Right atrium auricular region (tissue), 2 donors: ENCODE data around the gene CC2D1A. TPM values are rescaled to one million over a fixed set of nuclear protein-coding genes. Genes with fewer than 3 reads are reported as not detected.

Experiments
- DNase-seq: peaks from one replicate; pipeline ENCODE4 v3.0.0-alpha.2; 2019; ENCODE audit warnings: low spot score
- H3K27ac ChIP-seq, 2 donors: fragments of 200-600 bp; sonication (generic); 1 replicate in 1 of 2; 2 replicates in 1 of 2; pipeline ENCODE4 v1.5.1; 2016 to 2019
- H3K27me3 ChIP-seq, 2 donors: fragments of 200-600 bp; sonication (generic); one replicate each; pipeline versions ENCODE4 v1.5.1 to v1.6.0; 2017 to 2019
- H3K36me3 ChIP-seq: fragments of 200-600 bp; sonication (generic); one replicate; pipeline ENCODE4 v1.5.1; 2016
- H3K4me1 ChIP-seq, 2 donors: fragments of 200-600 bp; sonication (generic); one replicate each; pipeline versions ENCODE4 v1.5.1 to v1.6.0; 2017 to 2019
- H3K4me3 ChIP-seq, 2 donors: fragments of 200-600 bp; sonication (generic); 1 replicate in 1 of 2; 2 replicates in 1 of 2; pipeline ENCODE4 v1.5.1; 2017 to 2019; ENCODE audit warnings: mild to moderate bottlenecking in 1 of 2, moderate library complexity in 1 of 2
- H3K9me3 ChIP-seq, 2 donors: fragments of 200-600 bp; sonication (generic); one replicate each; pipeline ENCODE4 v1.5.1; 2019
- total RNA-seq, 2 donors: library from RNA; depleted of rRNA; stranded (reverse); fragments of >200 nt; gene quantifications; one replicate each; pipeline ENCODE4 v1.1.0, GENCODE V29; 2016
- TF ChIP-seq, protein P1 (sequence below), 2 donors: fragments of 200-600 bp; sonication (generic); IDR thresholded peaks; one replicate each; pipeline ENCODE4 v1.5.1; 2019; ENCODE audit warnings: antibody characterized with exemption in 2 of 2

Gene CC2D1A
- total RNA-seq, 2 donors from 2014 or later = 16.1 to 22.6 TPM

DNA sequence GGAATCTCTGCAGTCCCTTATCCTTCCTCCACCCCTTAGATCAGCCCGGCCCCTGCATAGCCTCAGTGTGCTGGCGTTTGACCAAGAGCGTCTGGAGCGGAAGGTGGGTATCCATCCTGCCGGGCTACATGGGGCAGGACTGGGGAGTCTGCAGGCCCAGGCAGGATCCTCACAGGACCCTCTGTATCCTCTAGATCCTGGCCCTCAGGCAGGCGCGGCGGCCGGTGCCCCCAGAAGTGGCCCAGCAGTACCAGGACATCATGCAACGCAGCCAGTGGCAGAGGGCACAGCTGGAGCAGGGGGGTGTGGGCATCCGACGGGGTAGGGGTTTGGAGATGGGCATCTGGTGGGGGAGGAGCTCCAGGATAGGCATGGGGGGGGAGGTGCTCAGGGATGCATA, 23.3 kb downstream of the CC2D1A start:
- Histone ChIP-seq H3K27ac (no peak overlapping the region), H3K4me3 (no peak overlapping the region), H3K27me3 (no peaks in the 10 kb centered on the region), H3K36me3 (peaks cover 19% of the 10 kb centered on the region), H3K9me3 (no peaks in the 10 kb centered on the region), H3K4me1 (no peaks in the 10 kb centered on the region)
- TF ChIP-seq, protein P1, sequence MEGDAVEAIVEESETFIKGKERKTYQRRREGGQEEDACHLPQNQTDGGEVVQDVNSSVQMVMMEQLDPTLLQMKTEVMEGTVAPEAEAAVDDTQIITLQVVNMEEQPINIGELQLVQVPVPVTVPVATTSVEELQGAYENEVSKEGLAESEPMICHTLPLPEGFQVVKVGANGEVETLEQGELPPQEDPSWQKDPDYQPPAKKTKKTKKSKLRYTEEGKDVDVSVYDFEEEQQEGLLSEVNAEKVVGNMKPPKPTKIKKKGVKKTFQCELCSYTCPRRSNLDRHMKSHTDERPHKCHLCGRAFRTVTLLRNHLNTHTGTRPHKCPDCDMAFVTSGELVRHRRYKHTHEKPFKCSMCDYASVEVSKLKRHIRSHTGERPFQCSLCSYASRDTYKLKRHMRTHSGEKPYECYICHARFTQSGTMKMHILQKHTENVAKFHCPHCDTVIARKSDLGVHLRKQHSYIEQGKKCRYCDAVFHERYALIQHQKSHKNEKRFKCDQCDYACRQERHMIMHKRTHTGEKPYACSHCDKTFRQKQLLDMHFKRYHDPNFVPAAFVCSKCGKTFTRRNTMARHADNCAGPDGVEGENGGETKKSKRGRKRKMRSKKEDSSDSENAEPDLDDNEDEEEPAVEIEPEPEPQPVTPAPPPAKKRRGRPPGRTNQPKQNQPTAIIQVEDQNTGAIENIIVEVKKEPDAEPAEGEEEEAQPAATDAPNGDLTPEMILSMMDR (IDR thresholded peaks at IDR 0.05) = no peak
- DNase-seq = no peak

DNA sequence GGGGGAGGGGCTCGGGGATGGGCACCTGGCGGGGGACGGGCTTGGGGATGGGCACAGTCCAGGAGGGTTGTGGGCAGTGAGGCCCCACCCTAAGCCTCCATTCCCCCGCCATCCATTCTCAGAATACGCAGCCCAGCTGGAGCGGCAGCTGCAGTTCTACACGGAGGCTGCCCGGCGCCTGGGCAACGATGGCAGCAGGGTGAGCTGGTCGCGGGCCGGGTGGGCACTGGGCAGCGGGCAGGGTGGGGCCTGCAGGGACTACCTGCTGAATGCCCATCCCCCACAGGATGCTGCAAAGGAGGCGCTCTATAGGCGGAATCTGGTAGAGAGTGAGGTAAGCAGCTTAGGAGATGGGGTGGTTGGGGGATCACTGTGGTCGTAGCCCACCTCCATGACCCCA, 24.0 kb downstream of the CC2D1A start:
- TF ChIP-seq, protein P1 (IDR thresholded peaks at IDR 0.05) = no peak
- DNase-seq = no peak
- H3K36me3 ChIP-seq = peaks cover 13% of the 10 kb centered on the region

DNA sequence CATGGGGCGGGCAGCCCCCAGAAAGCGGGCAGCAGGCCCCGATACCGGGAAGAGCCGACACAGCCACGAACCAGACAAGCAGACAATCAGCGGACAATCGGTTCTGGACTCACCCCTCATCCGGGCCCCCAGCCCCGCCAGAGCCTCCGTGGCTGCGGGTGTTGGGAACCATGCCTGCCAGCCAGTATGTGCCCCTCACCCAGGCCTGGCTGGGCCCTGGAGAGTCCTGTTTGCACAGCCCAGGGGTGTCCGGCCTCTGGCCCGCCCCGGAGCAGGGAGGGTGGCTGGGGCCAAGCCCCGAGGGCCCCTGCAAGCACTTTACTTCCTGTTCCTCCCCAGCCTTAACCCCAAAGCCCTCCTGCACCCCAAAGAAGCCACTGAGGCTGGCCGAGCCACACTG, 24.4 kb downstream of the CC2D1A start:
- DNase-seq = no peak
- H3K27ac ChIP-seq = no peak overlapping the region
- TF ChIP-seq, protein P1 (IDR thresholded peaks at IDR 0.05) = no peak
- H3K9me3 ChIP-seq = no peaks in the 10 kb centered on the region
- H3K4me1 ChIP-seq = no peaks in the 10 kb centered on the region
- H3K36me3 ChIP-seq = peaks cover 10% of the 10 kb centered on the region
- H3K4me3 ChIP-seq = no peak overlapping the region
- no peaks in the 10 kb centered on the region for H3K27me3 ChIP-seq

More for the DNA sequence above, 24.0 kb downstream of the CC2D1A start:
- Histone ChIP-seq H3K9me3 (no peaks in the 10 kb centered on the region), H3K4me1 (no peaks in the 10 kb centered on the region), H3K27me3 (no peaks in the 10 kb centered on the region), H3K27ac (no peak overlapping the region), H3K4me3 (no peak overlapping the region)

DNA sequence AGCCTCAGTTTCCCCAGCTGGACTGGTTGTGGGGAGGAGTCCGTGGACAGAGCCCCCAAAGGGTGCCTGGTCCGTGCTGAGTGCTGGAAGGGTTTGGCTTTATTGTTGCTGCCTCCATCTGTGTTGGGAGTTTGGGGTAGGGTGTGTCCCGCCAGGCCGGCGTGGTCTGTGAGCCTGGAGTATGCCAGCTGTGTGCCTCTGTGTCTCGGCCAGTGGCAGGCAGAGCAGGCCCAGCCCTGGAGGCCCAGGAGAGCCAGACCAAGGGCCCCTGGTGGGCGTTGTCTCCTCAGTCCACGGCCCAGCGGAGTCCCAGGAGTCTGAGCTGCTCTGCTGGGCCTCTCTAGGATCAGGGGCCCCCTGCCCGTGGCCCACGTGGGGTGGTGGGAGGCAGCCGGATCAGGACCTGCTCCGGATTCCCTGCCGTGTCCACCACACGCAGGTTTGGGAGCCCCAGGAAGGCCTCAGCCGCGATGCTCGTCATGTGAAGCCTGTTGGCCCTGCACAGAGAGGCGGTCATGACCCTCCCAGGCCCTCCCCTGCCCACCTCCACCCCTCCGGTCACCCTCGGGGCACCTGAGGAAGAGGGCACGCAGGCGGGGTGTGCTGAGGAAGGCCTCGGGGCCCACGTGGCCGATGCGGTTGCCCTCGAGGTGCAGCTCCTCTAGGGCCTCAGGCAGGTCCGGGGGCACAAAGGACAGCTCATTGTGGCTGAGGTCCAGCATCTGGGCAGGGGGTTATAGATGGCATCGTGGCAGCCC, 25.6 kb downstream of the CC2D1A start:
- H3K27ac ChIP-seq = no peak overlapping the region
- H3K4me3 ChIP-seq = no peak overlapping the region
- H3K9me3 ChIP-seq = no peaks in the 10 kb centered on the region
- DNase-seq = no peak
- TF ChIP-seq, protein P1 (IDR thresholded peaks at IDR 0.05) = no peak
- H3K4me1 ChIP-seq = no peaks in the 10 kb centered on the region
- H3K27me3 ChIP-seq = peaks cover 0 to 7% of the 10 kb centered on the region in 2 donors
- H3K36me3 ChIP-seq = peaks cover 9% of the 10 kb centered on the region

DNA sequence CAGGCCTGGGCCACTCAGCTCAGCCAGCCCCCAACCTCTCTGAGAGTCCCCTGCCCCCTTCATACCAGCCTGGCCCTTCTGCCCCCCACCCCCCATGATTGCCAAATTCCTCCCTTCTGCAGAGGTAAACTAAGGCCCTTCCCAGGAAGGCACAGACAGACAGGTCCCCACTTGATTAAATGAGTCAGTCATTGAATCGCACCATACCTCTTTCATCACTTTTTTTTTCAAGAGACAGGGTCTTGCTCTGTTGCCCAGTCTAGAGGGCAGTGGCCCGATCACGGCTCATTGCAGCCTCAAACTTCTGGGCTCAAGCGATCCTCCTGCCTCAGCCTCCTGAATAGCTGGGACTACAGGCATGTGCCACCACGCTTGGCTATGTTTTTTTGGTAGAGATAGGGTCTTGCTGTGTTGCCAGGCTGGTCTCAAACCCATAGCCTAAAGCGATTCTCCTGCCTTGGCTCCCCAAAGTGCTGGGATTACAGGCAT, 26.2 kb downstream of the CC2D1A start:
- TF ChIP-seq, protein P1 (IDR thresholded peaks at IDR 0.05) = no peak
- no peak for DNase-seq

More for the DNA sequence above, 26.2 kb downstream of the CC2D1A start:
- no peaks in the 10 kb centered on the region for H3K4me1 ChIP-seq
- H3K27me3 ChIP-seq = peaks cover 0 to 7% of the 10 kb centered on the region in 2 donors
- peaks cover 9% of the 10 kb centered on the region for H3K36me3 ChIP-seq
- no peak overlapping the region for H3K4me3 ChIP-seq
- H3K9me3 ChIP-seq = no peaks in the 10 kb centered on the region
- no peak overlapping the region for H3K27ac ChIP-seq
